ENCODE measurements around the gene IRF5. TPM values are rescaled to one million over a fixed set of nuclear protein-coding genes. Genes with fewer than 3 reads are reported as not detected.

IRF5 gene
- total and polyA plus RNA-seq, 2 donors (not counting 1 experiment from before 2014, with no cell fraction given), result 91.3 to 135 TPM

- H3K79me2 ChIP-seq (ENCODE audit: control insufficient read depth, insufficient read depth, low read length), result peaks cover 27% of the 10 kb centered on the region
- 52% methylated on average over 5 of the region's 6 CpGs for WGBS (ENCODE audit: insufficient coverage)
Observed at GRCh38 chr7:128935342-128935730, 2.4 kb upstream of the IRF5 start.

GRCh38 chr7:128936798-128937197 is 929 bp upstream of the IRF5 start:
- Mint-ChIP-seq H3K4me1 (peaks cover 71% of the 10 kb centered on the region), H3K27ac (peak overlapping the region; percentile 93), H3K9me3 (ENCODE audit: insufficient read depth) (no peaks in the 10 kb centered on the region), H3K4me3 (peak overlapping the region; percentile 94), H3K27me3 (no peaks in the 10 kb centered on the region)
- Histone ChIP-seq H3K9ac (ENCODE audit: low read length) (no peak overlapping the region), H3K27ac (ENCODE audit: low read length in 2 of 2) (peak overlapping the region; percentile 67 to 99), H3K79me2 (ENCODE audit: control insufficient read depth, insufficient read depth, low read length) (peaks cover 39% of the 10 kb centered on the region), H3K36me3 (replicated peaks in 1 of 2; ENCODE audit: control extremely low read depth in 1 of 2, control insufficient read depth in 1 of 2, extremely low read depth in 1 of 2, insufficient read depth in 2 of 2, low read length in 1 of 2) (no peaks in the 10 kb centered on the region), H3K4me2 (replicated peaks; ENCODE audit: low read depth, low read length, poor library complexity, severe bottlenecking) (peak overlapping the region; percentile 10), H4K20me1 (ENCODE audit: control insufficient read depth, insufficient read depth, low read length, poor library complexity, severe bottlenecking) (peaks cover 14% of the 10 kb centered on the region), H3K9me3 (ENCODE audit: control extremely low read depth in 1 of 3, control insufficient read depth in 2 of 3, insufficient read depth in 1 of 3, low read length in 2 of 3) (no peaks in the 10 kb centered on the region), H3K27me3 (replicated peaks in 1 of 4; ENCODE audit: control extremely low read depth in 1 of 4, control insufficient read depth in 3 of 4, insufficient read depth in 4 of 4, low read length in 3 of 4) (no peaks in the 10 kb centered on the region), H3K4me1 (ENCODE audit: control insufficient read depth in 2 of 2, insufficient read depth in 2 of 2, low read length in 2 of 2) (peaks cover 63 to 75% of the 10 kb centered on the region in 2 donors), H3K4me3 (ENCODE audit: control extremely low read depth in 1 of 5, extremely low read depth in 1 of 5, insufficient read depth in 1 of 5, low read depth in 2 of 5, low read length in 4 of 5) (peak overlapping the region in 1 of 5 experiments; percentile 90), H2AFZ (ENCODE audit: insufficient read depth, low read depth, low read length, poor library complexity, severe bottlenecking) (peak overlapping the region; percentile 80)
- ATAC-seq (ENCODE audit: low read depth) (no peak), DNase-seq (no peak)
- ChIA-PET POLR2A (interaction anchor here (1.3 kb wide), 1 partner anchor 22 kb away, joined by 5 read pairs; no protein-coding TSS in a partner anchor), CTCF (interaction anchor here (1.3 kb wide), 1 partner anchor 16 kb away, joined by 3 read pairs; no protein-coding TSS in a partner anchor)
- TF ChIP-seq CTCF (IDR thresholded peaks at IDR 0.05), result no peak
- WGBS (ENCODE audit: insufficient coverage), result 100% methylated on average over 4 of the region's 4 CpGs
- intact Hi-C loops (cut with micrococcal nuclease), result no loop called here

More at GRCh38 chr7:128935342-128935730, 2.4 kb upstream of the IRF5 start:
- H4K20me1 ChIP-seq (ENCODE audit: control insufficient read depth, insufficient read depth, low read length, poor library complexity, severe bottlenecking), result no peaks in the 10 kb centered on the region
- H3K4me1 Mint-ChIP-seq, result peaks cover 57% of the 10 kb centered on the region
- intact Hi-C loops (cut with micrococcal nuclease), result no loop called here
- H3K27me3 ChIP-seq (replicated peaks in 1 of 4; ENCODE audit: control extremely low read depth in 1 of 4, control insufficient read depth in 3 of 4, insufficient read depth in 4 of 4, low read length in 3 of 4), result no peaks in the 10 kb centered on the region
- H3K4me1 ChIP-seq (ENCODE audit: control insufficient read depth in 2 of 2, insufficient read depth in 2 of 2, low read length in 2 of 2), result peaks cover 49 to 60% of the 10 kb centered on the region in 2 donors
- H3K4me3 ChIP-seq (ENCODE audit: control extremely low read depth in 1 of 5, extremely low read depth in 1 of 5, insufficient read depth in 1 of 5, low read depth in 2 of 5, low read length in 4 of 5), result peak overlapping the region in 1 of 5 experiments; percentile 18
- no peaks in the 10 kb centered on the region for H3K9me3 Mint-ChIP-seq (ENCODE audit: insufficient read depth)
- H2AFZ ChIP-seq (ENCODE audit: insufficient read depth, low read depth, low read length, poor library complexity, severe bottlenecking), result peak overlapping the region; percentile 69
- no peaks in the 10 kb centered on the region for H3K9me3 ChIP-seq (ENCODE audit: control extremely low read depth in 1 of 3, control insufficient read depth in 2 of 3, insufficient read depth in 1 of 3, low read length in 2 of 3)
- ChIA-PET CTCF (interaction anchor here (1.4 to 1.6 kb wide), 2 partner anchors 10 to 47 kb away, joined by 3 read pairs; no protein-coding TSS in a partner anchor), POLR2A (no interaction called here)
- peak overlapping the region; percentile 85 for H3K27ac Mint-ChIP-seq
- ATAC-seq (ENCODE audit: low read depth), result no peak
- peak overlapping the region; percentile 53 for H3K4me3 Mint-ChIP-seq
- DNase-seq, result no peak
- H3K4me2 ChIP-seq (replicated peaks; ENCODE audit: low read depth, low read length, poor library complexity, severe bottlenecking), result peak overlapping the region; percentile 78
- peak overlapping the region; percentile 32 for H3K9ac ChIP-seq (ENCODE audit: low read length)
- no peaks in the 10 kb centered on the region for H3K36me3 ChIP-seq (replicated peaks in 1 of 2; ENCODE audit: control extremely low read depth in 1 of 2, control insufficient read depth in 1 of 2, extremely low read depth in 1 of 2, insufficient read depth in 2 of 2, low read length in 1 of 2)
- no peaks in the 10 kb centered on the region for H3K27me3 Mint-ChIP-seq
- peak overlapping the region; percentile 52 to 62 for H3K27ac ChIP-seq (ENCODE audit: low read length in 2 of 2)
- no peak for TF ChIP-seq EZH2 (IDR thresholded peaks at IDR 0.05; ENCODE audit: borderline replicate concordance, insufficient read depth, low read depth, low read length, poor library complexity, severe bottlenecking)

Data from B cell (primary cell).